ENCODE results near the gene PITPNM3.
"Not testable (repeated sequence)": the region's sequence is repeated elsewhere in the genome, so short reads cannot be mapped to it uniquely, and the experiment has no call there.

Gene PITPNM3

GRCh38 chr17:6574687-6575595 is 18.6 kb upstream of the PITPNM3 start:
- no peak for DNase-seq

- no peak for DNase-seq
Measured at GRCh38 chr17:6573982-6574686, 17.8 kb upstream of the PITPNM3 start.

- DNase-seq: not testable (repeated sequence)
Measured at GRCh38 chr17:6573495-6573894, 17.1 kb upstream of the PITPNM3 start.

GRCh38 chr17:6572972-6573370 is 16.6 kb upstream of the PITPNM3 start:
- DNase-seq: no peak

- DNase-seq: no peak
Measured at GRCh38 chr17:6571452-6571781, 15.1 kb upstream of the PITPNM3 start.

GRCh38 chr17:6570731-6571451 is 14.5 kb upstream of the PITPNM3 start:
- no peak for DNase-seq

- DNase-seq: no peak
Measured at GRCh38 chr17:6569370-6570285, 13.3 kb upstream of the PITPNM3 start.

GRCh38 chr17:6568184-6568758 is 11.9 kb upstream of the PITPNM3 start:
- no peak for DNase-seq

GRCh38 chr17:6567528-6568183 is 11.3 kb upstream of the PITPNM3 start:
- no peak for DNase-seq

GRCh38 chr17:6561446-6561845 is 5.1 kb upstream of the PITPNM3 start:
- no peak for DNase-seq

- DNase-seq: no peak
Measured at GRCh38 chr17:6560496-6560895, 4.1 kb upstream of the PITPNM3 start.

- no peak for DNase-seq
Measured at GRCh38 chr17:6559753-6560215, 3.4 kb upstream of the PITPNM3 start.

- no peak for DNase-seq
Measured at GRCh38 chr17:6558932-6559752, 2.8 kb upstream of the PITPNM3 start.

GRCh38 chr17:6558276-6558675 is 1.9 kb upstream of the PITPNM3 start:
- DNase-seq: no peak

GRCh38 chr17:6557040-6557438 is 684 bp upstream of the PITPNM3 start:
- no peak for DNase-seq

- DNase-seq: no peak
Measured at GRCh38 chr17:6555331-6556120, 829 bp downstream of the PITPNM3 start.

- no peak for DNase-seq
Measured at GRCh38 chr17:6554871-6555330, 1.5 kb downstream of the PITPNM3 start.

GRCh38 chr17:6554342-6554741 is 2.0 kb downstream of the PITPNM3 start:
- no peak for DNase-seq

- no peak for DNase-seq
Measured at GRCh38 chr17:6551869-6552531, 4.4 kb downstream of the PITPNM3 start.
